SK-N-MC (cell line): ENCODE results near the gene HMGB1.

Experiments used
- EZH2 ChIP-seq: fragments of 200-600 bp; sonication (generic); IDR thresholded peaks from one replicate; pipeline ENCODE4 v1.6.1; 2017; ENCODE audit warnings: antibody characterized with exemption
- POLR2AphosphoS5 ChIP-seq: IDR thresholded peaks from 2 replicates; pipeline ENCODE4 v1.6.1; 2012; ENCODE audit warnings: mild to moderate bottlenecking, low read depth, low read length, borderline replicate concordance

GRCh38 chr13:30442926-30443325, 22.8 kb downstream of the HMGB1 start:
- TF ChIP-seq POLR2AphosphoS5 = no peak
- TF ChIP-seq EZH2 = no peak
